ENCODE measurements around the gene SMYD5. TPM values are rescaled to one million over a fixed set of nuclear protein-coding genes. Genes with fewer than 3 reads are reported as not detected.

The SMYD5 gene
- total RNA-seq, 4 donors from 2014 or later: 5.6 to 22.1 (median 17.6) TPM

GRCh38 chr2:73252238-73253027 is 38.4 kb downstream of the SMYD5 start:
- Histone ChIP-seq H3K4me3 (no peak overlapping the region), H3K27me3 (no peaks in the 10 kb centered on the region), H3K4me1 (peaks cover 0 to 14% (median 0%) of the 10 kb centered on the region in 3 donors), H3K36me3 (peaks cover 12 to 81% (median 52%) of the 10 kb centered on the region in 3 donors), H3K27ac (no peak overlapping the region), H3K9me3 (no peaks in the 10 kb centered on the region)
- TF ChIP-seq CTCF (IDR thresholded peaks at IDR 0.05) (no peak), POLR2A (IDR thresholded peaks at IDR 0.05) (no peak)
- intact Hi-C loops (cut with DNase I): no loop called here
- 80 to 91% methylated on average over 7 to 13 of the region's 17 CpGs for WGBS, 2 donors
- DNase-seq: no peak

- Histone ChIP-seq H3K36me3 (peaks cover 6 to 71% (median 44%) of the 10 kb centered on the region in 3 donors), H3K27ac (peak overlapping the region in 2 of 4 donors; percentile 15 to 50), H3K4me3 (no peak overlapping the region), H3K9me3 (no peaks in the 10 kb centered on the region), H3K27me3 (no peaks in the 10 kb centered on the region), H3K4me1 (peaks cover 0 to 14% (median 0%) of the 10 kb centered on the region in 3 donors)
- intact Hi-C loops (cut with DNase I): no loop called here
- TF ChIP-seq CTCF (IDR thresholded peaks at IDR 0.05) (no peak), POLR2A (IDR thresholded peaks at IDR 0.05) (no peak)
- DNase-seq: no peak
- 73 to 83% methylated on average over 1 to 2 of the region's 2 CpGs for WGBS, 2 donors
These were observed 39.4 kb downstream of the SMYD5 start for GRCh38 chr2:73253400-73253799.

DNA sequence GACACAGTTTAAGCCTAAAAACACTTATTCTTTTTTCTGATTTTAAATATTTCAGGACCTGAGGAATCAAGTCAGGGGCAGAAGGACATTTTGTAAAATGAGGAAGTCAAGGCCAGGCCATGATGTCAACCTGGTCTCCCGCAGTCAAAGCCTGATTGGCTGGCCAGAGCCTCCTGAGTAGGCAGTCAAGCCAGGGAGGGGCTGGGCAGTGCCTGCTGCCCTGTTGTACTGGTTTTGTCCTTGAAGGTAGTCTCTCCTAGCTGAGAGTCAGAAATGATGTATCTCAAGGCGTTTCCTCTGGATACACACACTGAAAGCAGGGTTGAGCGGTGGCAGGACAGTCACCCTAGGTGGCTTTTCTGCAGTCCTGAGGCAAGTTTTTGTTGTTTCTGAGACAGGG is 39.9 kb downstream of the SMYD5 start:
- H3K36me3 ChIP-seq: peaks cover 6 to 66% (median 39%) of the 10 kb centered on the region in 3 donors

DNA sequence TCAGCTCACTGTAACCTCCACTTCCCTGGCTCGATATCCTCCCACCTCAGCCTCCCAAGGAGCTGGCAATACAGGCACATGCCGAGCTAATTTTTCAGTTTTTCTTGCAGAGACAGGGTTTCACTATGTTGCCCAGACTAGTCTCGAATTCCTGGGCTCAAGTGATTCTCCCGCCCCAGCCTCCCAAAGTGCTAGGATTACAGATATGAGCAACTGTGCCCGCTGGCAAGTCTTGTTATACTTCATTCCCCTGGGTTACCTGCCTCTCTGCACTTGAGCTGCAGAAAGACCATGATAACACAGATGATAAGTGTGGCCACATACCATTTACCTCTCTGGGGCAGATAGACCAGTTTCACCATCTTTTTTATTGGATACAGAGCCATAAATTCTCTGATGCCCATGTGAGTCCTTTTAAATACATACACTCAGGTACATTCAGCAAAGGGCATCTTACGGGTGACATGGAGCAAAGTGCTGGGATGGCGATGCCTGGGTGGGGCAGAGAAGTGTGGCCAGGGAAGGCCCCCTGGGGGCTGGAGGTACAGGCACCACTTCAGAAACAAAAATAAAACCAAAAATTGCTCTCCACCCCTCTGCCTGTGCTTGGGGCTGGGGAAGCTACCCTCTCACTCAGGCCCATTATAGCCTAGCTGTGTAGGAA is 40.4 kb downstream of the SMYD5 start:
- intact Hi-C loops (cut with DNase I): no loop called here
- Histone ChIP-seq H3K4me1 (peaks cover 0 to 14% (median 0%) of the 10 kb centered on the region in 3 donors), H3K27me3 (no peaks in the 10 kb centered on the region), H3K9me3 (no peaks in the 10 kb centered on the region), H3K27ac (peak overlapping the region in 3 of 4 donors; percentile 25 to 57 (median 35)), H3K36me3 (peaks cover 6 to 61% (median 33%) of the 10 kb centered on the region in 3 donors), H3K4me3 (no peak overlapping the region)
- DNase-seq: no peak
- 81 to 82% methylated on average over 7 of the region's 7 CpGs for WGBS, 2 donors
- no peak for TF ChIP-seq POLR2A (IDR thresholded peaks at IDR 0.05)
- TF ChIP-seq CTCF (IDR thresholded peaks at IDR 0.05): no peak

More for the DNA sequence above, 39.9 kb downstream of the SMYD5 start:
- Histone ChIP-seq H3K4me3 (no peak overlapping the region), H3K27me3 (no peaks in the 10 kb centered on the region), H3K4me1 (peaks cover 0 to 14% (median 0%) of the 10 kb centered on the region in 3 donors), H3K9me3 (no peaks in the 10 kb centered on the region), H3K27ac (peak overlapping the region in 3 of 4 donors; percentile 25 to 57 (median 35))
- intact Hi-C loops (cut with DNase I): no loop called here
- TF ChIP-seq POLR2A (IDR thresholded peaks at IDR 0.05) (no peak), CTCF (IDR thresholded peaks at IDR 0.05) (no peak)
- no peak for DNase-seq
- WGBS, 2 donors: 70 to 75% methylated on average over 3 of the region's 3 CpGs
